Stimulated activated CD4-positive, alpha-beta T cell treated with anti-CD3 and anti-CD28 coated beads, Interleukin-12 subunit alpha, Interleukin-12 subunit beta, amount 100 ng/mL, for 4 hours (primary cell): Measurements from ENCODE around the gene UGT1A8.
"Not testable (repeated sequence)": the region's sequence is repeated elsewhere in the genome, so short reads cannot be mapped to it uniquely, and the experiment has no call there.

Source experiments
- DNase-seq: peaks from one replicate; pipeline ENCODE4 v3.0.0-alpha.2; 2020

The UGT1A8 gene

DNA sequence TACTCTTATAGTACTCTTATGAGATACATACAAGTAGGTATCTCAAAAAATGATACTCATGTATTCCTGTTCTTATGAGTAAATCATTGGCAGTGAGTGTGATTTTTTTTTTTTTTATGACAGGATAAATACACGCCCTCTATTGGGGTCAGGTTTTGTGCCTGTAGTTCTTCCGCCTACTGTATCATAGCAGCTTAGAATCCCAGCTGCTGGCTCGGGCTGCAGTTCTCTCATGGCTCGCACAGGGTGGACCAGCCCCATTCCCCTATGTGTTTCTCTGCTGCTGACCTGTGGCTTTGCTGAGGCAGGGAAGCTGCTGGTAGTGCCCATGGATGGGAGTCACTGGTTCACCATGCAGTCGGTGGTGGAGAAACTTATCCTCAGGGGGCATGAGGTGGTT is at the start of gene UGT1A8:
UGT1A8 (plus strand) TSS at position 158 of the 400 bp plus-strand sequence; CDS start at position 233, 75 bp downstream.
- DNase-seq: not testable (repeated sequence)

DNA sequence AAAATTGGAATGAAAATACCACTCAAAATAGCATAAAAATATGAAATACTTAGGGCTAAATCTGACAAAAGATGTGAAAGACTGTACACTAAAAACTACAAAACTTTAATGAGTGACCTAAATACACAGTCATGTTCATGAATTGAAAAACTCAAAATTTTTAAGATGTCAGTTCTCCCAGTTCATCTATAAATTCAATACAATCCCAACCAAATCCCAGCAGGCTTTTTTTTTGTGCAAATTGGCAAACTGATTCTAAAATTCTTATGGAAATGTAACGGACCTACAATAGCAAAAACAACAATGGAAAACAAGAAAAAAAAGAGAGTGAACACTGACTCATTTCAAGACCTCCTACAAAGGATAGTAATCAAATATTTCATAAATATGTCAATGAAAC is 46.4 kb upstream of the UGT1A8 start:
- DNase-seq: no peak

DNA sequence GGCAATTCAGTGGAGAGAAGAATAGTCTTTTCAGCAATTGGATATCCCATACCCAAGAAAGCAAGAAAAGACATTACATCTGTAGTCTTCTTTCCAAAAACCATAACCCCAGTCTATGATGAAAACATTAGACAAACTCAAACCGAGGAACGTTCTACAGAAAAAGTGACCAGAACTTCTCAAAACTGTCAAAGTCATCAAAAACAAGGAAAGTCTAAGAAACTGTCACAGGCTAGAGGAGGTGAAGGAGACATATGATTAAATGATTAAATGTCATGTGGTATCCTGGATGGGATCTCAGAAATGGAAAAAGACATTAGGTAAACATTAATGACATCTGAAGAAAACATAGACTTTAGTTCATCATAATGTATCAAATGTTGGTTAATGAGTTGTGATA is 46.0 kb upstream of the UGT1A8 start:
- no peak for DNase-seq

DNA sequence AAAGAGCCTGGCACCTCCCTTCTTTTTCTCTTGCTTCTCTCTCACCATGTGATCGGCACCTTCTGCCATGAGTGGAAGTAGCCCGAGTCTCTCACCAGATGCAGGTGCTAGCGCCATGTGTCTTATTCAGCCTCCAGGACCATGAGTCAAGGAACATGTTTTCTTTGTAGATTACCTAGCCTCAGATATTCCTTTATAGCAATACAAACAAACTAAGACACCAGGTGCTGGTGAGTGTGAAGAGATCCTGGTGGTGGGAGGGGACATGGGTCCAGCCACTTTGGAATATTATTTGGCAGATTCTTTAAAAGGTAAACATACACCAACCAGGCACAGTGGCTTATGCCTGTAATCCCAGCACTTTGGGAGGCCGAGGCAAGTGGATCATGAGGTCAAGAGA is 45.0 kb upstream of the UGT1A8 start:
- DNase-seq: no peak

DNA sequence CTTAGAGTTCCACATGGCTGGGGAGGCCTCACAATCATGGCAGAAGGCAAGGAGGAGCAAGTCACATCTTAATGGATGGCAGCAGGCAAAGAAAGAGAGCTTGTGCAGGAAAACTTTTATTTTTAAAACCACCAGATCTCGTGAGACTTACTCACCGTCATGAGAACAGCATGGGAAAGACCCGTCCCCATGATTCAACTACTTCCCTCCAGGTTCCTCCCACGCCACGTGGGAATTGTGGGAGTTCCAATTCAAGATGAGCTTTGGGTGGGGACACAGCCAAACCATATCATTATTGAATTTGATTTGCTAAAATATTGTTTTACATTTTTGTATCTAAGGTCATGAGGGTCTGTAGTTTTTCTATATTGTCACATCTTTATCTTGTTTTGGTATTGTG is 40.1 kb upstream of the UGT1A8 start:
- DNase-seq: not testable (repeated sequence)

DNA sequence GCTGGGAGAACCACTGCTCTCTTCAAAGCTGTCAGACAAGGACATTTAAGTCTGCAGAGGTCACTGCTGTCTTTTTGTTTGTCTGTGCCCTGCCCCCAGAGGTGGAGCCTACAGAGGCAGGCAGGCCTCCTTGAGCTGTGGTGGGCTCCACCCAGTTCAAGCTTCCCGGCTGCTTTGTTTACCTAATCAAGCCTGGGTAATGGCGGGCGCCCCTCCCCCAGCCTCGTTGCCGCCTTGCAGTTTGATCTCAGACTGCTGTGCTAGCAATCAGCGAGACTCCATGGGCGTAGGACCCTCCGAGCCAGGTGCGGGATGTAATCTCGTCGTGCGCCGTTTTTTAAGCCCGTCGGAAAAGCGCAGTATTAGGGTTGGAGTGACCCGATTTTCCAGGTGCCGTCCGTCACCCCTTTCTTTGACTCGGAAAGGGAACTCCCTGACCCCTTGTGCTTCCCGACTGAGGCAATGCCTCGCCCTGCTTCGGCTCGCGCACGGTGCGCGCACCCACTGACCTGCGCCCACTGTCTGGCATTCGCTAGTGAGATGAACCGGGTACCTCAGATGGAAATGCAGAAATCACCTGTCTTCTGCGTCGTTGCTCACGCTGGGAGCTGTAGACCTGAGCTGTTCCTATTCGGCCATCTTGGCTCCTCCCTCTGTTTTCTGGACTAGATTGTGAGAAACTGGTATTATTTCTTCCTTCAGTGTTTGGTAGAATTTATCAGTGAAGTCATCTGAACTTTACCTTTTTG is 34.0 kb upstream of the UGT1A8 start:
- not testable (repeated sequence) for DNase-seq

DNA sequence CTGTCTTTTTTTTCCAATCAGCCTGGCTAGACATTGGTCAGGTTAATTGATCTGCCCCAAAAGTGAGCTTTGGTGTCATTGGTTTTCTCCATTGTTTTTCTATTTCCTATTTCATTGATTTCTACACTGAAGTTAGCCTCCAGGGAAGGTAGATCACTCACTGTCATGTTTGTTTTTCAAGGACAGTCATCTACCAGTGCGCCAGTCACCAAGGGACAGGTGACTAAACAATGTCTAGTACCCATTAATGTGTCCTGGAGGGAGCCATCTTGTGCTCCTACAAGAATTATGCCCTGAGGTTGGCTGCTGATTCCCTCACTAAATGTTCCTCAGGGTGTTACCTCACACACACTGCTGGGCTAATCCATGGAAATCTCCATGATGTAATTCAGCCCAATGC is 33.2 kb upstream of the UGT1A8 start:
- no peak for DNase-seq

DNA sequence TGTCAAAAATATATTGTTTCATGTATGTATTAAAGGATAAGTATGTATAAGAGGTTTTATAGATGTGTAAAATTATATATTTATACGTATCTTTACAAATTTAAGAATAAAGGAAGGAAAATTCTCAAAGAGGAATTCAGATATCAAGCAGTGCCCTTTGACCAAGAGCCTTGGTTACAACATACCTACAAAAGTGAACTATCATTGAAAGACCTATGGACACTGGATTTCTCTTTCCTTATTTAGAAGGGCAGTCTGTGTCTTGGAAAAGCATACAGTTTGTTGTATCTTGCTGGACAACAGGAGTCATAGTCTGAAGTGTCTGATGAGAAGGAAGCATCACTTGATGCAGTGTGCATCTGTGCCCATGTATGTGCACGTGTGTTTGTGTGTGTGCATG is 29.0 kb upstream of the UGT1A8 start:
- DNase-seq: no peak

DNA sequence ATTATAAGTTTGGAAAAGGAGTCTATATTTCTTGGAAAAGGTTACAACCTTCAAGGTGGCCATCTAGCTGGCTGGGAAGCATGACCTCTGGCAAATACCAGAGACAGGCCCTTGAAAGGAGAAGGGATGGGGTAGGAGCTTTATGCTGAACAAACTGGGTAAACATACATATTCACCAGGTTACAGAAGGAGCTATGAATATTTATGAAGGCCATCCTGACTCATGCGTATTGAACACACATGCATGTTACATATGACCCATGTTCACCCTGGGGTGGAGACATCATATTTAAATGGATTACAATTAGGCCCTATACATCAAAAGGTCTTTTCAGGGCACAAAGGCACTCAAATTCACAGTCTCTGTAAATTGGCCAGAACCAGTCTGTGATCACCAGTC is 24.7 kb upstream of the UGT1A8 start:
- not testable (repeated sequence) for DNase-seq

DNA sequence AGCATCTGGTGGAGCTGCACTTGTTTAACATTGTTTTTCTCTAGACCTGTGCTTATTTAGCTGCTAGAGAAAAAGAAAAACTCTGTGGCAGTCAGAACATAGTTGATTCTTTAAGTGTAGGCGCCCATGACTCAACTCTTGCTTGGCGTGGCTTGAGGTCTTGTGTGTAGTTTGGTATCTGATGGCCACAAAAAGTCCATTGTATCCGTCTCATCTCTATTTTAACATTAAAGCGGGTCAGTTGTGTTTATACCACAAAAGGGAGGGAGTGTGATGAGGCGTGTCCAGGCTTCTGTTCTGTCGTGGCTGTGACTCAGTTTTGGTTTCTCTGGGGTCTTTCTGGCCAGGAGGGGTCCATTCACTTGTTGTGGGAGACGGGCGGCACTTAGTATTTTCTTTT is 24.2 kb upstream of the UGT1A8 start:
- DNase-seq: no peak

DNA sequence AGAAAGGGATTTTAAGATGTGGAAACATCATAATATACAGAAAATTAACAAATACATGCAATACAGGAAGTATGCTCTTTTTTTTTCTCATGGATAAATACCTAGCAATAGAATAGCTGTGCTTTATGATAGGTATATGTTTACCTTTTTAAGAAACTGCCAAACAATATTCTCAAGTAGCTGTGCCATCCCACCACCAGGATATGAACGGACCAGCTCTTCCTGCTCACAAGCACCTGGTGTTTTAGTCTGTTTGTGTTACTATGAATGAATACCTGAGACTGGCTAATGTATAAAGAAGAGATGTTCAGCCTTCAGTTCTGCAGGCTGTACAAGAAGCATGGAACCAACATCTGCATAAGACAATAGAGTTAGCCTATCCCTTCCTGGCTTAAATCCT is 19.9 kb upstream of the UGT1A8 start:
- DNase-seq: no peak

DNA sequence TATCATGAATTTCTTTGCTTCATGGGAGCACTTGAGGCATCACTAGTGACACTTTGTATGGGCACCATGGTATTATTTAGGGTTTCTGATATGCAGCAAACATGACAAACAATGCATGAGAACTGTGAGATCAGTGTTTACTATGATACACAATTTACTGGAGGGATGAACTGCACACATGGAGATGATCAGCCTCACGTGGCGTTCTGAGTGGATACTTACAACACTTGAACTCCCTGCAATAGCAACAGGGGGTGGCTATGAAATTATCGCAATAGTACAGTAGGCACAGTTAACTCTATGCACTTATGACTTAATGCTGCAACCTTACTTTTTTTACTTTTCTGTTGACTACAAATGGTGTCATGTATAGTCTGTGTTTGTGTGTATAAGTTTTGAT is 18.5 kb upstream of the UGT1A8 start:
- no peak for DNase-seq

DNA sequence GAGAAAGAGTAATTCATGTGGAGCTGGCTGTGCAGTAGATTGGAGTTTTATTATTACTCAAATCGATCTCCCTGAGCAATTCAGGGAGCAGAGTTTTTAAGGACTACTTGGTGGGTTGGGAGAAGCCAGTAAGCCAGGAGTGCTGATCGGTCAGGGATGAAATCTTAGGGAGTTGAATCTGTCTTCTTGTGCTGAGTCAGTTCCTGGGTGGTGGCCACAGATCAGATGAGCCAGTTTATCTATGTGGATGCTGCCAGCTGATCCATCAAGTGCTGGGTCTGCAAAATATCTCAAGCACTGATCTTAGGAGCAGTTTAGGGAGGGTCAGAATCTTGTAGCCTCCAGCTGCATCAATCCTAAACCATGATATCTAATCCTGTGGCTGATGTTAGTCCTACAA is 17.0 kb upstream of the UGT1A8 start:
- DNase-seq: no peak

DNA sequence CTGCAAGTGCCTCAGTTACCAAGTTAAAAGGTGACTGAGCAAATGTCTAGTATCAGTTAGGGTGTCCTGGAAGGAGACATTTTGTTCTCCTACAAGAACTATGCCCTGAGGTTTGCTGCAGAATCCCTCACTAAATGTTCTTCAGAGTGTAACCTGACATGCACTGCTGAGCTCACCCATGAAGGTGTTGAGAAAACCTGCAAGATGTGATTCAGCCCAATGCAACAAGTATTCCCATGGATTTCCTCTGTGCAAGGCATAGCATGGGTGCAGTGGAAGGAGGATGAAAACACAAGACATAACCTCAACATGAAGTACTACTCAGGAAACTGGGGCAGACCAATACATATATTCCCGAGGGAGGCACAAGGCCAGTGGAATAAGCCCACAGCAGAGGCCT is 15.4 kb upstream of the UGT1A8 start:
- no peak for DNase-seq

DNA sequence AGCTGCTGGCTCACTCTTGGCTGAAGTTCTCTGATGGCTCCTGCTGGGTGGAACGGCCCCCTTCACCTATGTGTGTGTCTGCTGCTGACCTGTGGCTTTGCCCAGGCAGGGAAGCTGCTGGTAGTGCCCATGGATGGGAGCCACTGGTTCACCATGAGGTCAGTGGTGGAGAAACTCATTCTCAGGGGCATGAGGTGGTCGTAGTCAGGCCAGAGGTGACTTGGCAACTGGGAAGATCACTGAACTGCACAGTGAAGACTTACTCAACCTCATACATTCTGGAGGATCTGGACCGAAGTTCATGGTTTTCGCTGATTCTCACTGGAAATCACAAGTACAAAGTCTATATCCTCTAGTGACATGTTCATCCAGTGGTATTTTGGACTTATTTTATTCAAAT is 13.9 kb upstream of the UGT1A8 start:
- no peak for DNase-seq

DNA sequence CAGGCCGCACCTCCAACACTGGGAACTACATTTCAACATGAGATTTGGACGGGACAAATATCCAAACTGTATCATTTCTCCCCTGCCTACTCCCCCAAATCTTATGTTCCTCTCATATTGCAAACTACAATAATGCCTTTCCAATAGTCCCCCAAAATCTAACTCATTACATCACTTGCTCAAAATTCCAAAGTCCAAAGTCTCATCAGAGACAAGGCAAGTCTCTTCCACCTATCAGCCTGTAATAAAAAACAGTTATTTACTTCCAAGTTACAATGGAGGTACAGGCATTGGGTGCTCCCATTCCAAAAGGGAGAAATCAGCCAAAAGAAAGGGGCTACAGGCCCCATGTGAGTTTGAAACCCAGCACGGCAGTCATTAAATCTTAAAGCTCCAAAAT is 12.6 kb upstream of the UGT1A8 start:
- no peak for DNase-seq

DNA sequence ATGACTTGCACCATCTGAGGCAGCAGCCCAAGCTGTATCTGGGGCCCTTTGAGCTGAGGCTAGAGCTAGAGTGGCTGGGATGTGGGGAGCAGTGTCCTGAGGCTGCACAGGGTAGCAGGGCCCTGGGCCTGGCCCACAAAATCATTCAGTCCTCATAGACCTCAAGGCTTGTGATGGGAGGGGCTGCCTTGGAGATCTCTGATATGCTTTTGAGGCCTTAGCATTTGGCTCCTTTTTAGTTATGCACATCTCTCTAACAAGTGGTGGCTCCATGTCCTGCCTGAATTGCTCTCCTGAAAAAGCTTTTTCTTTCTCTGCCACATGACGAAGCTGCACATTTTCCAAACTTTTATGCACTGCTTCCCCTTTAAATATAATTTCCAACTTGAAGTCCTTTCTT is 11.8 kb upstream of the UGT1A8 start:
- no peak for DNase-seq

DNA sequence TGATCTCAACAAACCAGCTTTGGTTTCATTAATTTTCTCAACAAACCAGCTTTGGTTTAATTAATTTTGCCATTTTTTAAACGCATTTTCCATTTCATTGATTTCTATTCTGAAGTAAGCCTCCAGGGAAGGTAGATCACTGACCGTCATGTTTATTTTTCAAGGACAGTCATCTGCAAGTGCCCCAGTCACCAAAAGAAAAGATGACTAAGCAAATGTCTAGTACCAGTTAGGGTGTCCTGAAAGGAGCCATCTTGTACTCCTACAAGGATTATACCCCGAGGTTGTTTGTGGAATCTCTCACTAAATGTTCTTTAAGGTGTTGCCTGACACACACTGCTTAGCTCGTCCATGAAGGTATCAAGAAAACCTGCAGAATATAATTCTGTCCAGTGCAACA is 6.1 kb upstream of the UGT1A8 start:
- DNase-seq: no peak

DNA sequence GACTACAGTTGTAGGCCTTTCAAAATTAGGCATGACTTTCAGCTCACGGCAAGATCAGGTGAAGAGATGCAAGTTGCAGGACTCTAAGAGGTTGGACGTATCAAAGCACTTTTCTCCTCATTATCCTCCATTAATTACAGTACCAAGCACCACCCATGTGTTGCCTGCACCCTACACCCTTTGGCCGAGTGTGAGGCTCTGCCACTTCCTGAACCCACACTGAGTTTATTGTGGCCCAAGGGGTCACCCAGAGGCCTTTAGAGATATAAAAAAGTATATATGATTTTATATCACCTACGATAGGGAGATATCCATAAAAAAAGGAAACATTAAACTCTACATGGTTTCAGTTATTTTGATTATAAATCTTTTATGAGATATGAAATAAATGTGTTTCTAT is 2.8 kb downstream of the UGT1A8 start:
- no peak for DNase-seq

DNA sequence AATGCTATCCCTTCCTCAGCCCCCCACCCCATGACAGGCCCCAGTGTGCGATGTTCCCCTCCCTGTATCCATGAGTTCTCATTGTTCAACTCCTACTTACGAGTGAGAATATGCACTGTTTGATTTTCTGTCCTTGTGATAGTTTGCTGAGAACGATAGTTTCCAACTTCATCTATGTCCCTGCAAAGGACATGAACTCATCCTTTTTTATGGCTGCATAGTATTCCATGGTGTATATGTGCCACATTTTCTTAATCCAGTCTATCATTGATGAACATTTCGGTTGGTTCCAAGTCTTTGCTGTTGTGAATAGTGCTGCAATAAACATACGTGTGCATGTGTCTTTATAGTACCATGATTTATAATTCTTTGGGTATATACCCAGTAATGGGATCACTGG is 4.4 kb downstream of the UGT1A8 start:
- DNase-seq: not testable (repeated sequence)

DNA sequence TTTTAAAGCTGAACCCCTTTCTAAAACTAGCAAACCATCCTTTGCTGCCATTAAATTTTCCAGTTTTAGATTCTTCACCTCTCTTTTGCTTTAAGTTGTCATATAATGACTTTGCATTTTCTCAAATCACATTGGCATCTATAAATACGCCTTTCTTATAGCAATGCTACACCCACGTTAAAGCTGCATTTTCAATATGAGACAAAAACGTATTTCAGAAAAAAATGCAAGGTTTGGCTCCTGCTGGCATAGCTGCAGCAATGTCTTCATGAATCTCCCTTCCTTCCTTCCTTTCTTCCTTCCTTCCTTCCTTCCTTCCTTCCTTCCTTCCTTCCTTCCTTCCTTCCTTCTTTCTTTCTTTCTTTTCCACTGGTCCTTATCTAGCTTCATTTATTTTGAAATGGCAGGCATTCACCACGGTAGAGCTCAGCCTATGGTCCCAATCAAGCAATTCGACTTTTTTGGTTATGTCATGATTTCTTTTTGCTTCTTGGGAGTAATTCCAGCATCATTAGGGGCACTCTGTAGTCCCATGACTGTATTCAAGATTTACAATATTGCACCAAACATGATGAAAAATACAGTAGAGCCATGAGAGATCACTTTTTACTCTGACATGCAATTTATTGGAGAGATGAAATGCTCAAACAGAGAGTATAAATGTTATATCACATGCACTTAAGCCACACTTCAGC is 10.0 kb downstream of the UGT1A8 start:
- DNase-seq: no peak

DNA sequence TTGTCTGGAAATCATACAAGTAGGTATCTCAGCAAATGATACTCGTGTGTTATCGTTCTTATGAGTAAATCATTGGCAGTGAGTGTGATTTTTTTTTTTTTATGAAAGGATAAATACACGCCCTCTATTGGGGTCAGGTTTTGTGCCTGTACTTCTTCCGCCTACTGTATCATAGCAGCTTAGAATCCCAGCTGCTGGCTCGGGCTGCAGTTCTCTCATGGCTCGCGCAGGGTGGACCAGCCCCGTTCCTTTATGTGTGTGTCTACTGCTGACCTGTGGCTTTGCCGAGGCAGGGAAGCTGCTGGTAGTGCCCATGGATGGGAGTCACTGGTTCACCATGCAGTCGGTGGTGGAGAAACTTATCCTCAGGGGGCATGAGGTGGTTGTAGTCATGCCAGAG is 18.9 kb downstream of the UGT1A8 start, which contains the start of gene UGT1A10:
UGT1A10 (plus strand) TSS at position 143 of the 400 bp plus-strand sequence; CDS start at position 218, 75 bp downstream.
- not testable (repeated sequence) for DNase-seq

DNA sequence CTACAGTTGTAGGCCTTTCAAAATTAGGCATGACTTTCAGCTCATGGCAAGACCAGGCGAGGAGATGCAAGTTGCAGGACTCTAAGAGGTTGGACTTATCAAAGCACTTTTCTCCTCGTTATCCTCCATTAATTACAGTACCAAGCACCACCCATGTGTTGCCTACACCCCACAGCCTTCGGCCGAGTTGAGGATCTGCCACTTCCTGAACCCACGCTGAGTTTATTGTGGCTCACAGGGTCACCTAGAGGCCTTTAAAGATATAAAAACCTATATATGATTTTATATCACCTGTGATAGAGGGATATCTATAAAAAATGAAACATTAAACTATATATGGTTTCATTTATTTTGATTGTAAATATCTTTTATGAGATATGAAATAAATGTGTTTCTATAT is 21.4 kb downstream of the UGT1A8 start:
- no peak for DNase-seq

DNA sequence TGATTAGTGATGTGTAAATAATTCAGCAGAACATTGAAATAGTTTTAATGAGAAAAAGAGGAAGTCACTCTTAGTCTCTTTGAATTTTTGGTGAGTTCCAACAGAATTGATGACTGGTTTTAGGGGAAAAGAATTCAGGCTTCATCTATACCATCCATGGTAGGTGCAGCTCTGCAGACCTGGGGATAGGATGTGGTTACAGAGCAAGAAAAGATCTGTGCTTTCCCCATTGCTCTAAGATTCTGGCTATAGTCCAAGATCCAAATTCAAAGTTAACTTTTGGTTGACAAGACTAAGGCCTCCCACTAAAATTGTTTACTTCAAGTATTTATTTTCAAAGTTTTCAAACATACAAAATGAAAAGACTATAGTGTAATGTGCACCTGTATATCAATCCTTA is 22.4 kb downstream of the UGT1A8 start:
- DNase-seq: no peak

DNA sequence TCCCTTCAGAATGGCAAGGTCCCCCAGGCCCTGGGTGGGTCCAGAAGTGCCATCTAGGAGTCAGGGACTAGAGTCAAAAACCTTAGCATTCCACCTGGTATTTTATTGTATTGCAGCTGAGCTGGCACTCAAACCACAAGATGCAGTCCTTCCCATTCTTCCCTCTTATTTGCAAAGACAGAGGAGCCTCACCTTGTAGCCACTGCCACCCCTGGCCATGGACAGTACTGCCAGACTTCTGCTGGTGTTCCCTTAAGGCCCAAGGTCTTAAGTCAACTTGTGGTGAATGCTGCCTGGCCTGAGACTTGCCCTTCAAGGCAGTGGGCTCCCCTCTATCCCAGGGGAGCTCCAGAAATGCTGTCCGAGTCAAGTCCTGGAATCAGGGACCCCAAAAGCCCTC is 25.7 kb downstream of the UGT1A8 start:
- DNase-seq: no peak
